GM21576 (cell line): ENCODE results near the gene OBSCN.
"Not testable (repeated sequence)": the region's sequence is repeated elsewhere in the genome, so short reads cannot be mapped to it uniquely, and the experiment has no call there.

Experiments
- ATAC-seq: cut with Tn5 transposase; IDR thresholded peaks from one replicate; pipeline ENCODE4 v1.9.1; 2021; ENCODE audit warnings: mild to moderate bottlenecking, moderate library complexity; ENCODE audit not compliant: unreplicated experiment

Gene OBSCN

GRCh38 chr1:228226141-228226874, 18.5 kb downstream of the OBSCN start:
- ATAC-seq, result no peak

GRCh38 chr1:228226956-228227791, 19.3 kb downstream of the OBSCN start:
- ATAC-seq, result no peak

GRCh38 chr1:228228147-228228546, 20.3 kb downstream of the OBSCN start:
- ATAC-seq, result not testable (repeated sequence)

- no peak for ATAC-seq
These were observed 20.8 kb downstream of the OBSCN start for GRCh38 chr1:228228601-228229074.

GRCh38 chr1:228231189-228231588, 23.3 kb downstream of the OBSCN start:
- ATAC-seq, result no peak

- no peak for ATAC-seq
These were observed 25.3 kb downstream of the OBSCN start for GRCh38 chr1:228233136-228233535.

- ATAC-seq, result no peak
These were observed 27.1 kb downstream of the OBSCN start for GRCh38 chr1:228234921-228235320.

- no peak for ATAC-seq
These were observed 28.9 kb downstream of the OBSCN start for GRCh38 chr1:228236744-228237143.

- no peak for ATAC-seq
These were observed 30.2 kb downstream of the OBSCN start for GRCh38 chr1:228238007-228238406.

- ATAC-seq, result no peak
These were observed 30.6 kb downstream of the OBSCN start for GRCh38 chr1:228238461-228238860.

GRCh38 chr1:228240411-228241240, 32.8 kb downstream of the OBSCN start:
- no peak for ATAC-seq

GRCh38 chr1:228241259-228241658, 33.4 kb downstream of the OBSCN start:
- ATAC-seq, result no peak

GRCh38 chr1:228242409-228242808, 34.6 kb downstream of the OBSCN start:
- no peak for ATAC-seq

GRCh38 chr1:228243093-228243492, 35.2 kb downstream of the OBSCN start:
- no peak for ATAC-seq

GRCh38 chr1:228243989-228244388, 36.1 kb downstream of the OBSCN start:
- ATAC-seq, result not testable (repeated sequence)

GRCh38 chr1:228245111-228245510, 37.3 kb downstream of the OBSCN start:
- no peak for ATAC-seq

- ATAC-seq, result no peak
These were observed 38.5 kb downstream of the OBSCN start for GRCh38 chr1:228246216-228246900.

GRCh38 chr1:228249513-228250305, 41.9 kb downstream of the OBSCN start:
- ATAC-seq, result no peak

- ATAC-seq, result not testable (repeated sequence)
These were observed 44.6 kb downstream of the OBSCN start for GRCh38 chr1:228252476-228252875.
